Glomerular visceral epithelial cell (primary cell): ENCODE data around the gene INF2.
"Not testable (repeated sequence)": the region's sequence is repeated elsewhere in the genome, so short reads cannot be mapped to it uniquely, and the experiment has no call there.

Experiments
- DNase-seq: peaks from one replicate; pipeline ENCODE4 v3.0.0-alpha.2; 2016; ENCODE audit errors: extremely low spot score

The INF2 gene

DNA sequence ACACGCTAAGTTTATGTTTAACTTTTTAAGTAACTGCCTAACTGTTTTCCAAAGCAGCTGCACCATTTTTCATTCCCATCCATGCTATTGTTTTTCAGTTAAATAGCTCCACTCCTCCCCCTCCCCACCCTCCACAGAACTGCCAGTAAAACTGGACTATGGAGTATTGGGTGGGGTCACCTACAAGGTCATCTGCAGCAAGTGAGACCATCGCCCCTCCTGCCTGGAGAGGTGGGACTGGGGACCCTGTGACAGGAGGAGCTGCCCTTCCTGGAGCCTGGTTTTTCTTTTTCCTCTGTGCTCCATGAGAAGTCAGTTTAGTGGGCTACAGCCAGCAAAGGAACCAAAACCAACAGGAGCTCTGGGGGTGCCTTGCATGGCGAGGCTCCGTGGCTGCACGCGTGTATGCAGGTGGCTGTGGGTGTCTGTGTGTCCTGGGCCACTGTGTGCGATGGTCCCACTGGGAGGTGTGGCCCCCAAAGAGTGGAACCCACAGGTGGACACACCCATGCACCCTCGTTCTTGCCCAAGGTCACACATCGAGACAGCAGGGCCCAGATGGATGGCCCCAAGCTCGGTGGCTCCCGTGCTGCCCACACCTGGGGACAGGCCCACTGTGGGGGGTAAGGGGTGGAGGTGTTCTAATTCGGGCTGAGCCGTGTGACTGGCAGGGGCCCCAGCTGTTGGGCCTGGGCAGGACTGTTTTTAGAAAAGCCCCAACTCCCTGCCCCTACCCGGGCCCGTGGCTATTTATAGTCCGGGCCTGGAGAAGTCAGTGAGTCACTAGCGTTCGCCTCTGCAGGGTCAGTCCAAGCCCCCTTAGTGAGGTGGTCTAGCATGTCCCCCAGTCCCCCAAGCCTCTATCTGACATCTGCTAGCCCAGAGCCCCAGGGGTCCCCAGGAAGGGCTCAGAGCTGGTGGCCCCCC, 32.4 kb downstream of the INF2 start:
- no peak for DNase-seq

DNA sequence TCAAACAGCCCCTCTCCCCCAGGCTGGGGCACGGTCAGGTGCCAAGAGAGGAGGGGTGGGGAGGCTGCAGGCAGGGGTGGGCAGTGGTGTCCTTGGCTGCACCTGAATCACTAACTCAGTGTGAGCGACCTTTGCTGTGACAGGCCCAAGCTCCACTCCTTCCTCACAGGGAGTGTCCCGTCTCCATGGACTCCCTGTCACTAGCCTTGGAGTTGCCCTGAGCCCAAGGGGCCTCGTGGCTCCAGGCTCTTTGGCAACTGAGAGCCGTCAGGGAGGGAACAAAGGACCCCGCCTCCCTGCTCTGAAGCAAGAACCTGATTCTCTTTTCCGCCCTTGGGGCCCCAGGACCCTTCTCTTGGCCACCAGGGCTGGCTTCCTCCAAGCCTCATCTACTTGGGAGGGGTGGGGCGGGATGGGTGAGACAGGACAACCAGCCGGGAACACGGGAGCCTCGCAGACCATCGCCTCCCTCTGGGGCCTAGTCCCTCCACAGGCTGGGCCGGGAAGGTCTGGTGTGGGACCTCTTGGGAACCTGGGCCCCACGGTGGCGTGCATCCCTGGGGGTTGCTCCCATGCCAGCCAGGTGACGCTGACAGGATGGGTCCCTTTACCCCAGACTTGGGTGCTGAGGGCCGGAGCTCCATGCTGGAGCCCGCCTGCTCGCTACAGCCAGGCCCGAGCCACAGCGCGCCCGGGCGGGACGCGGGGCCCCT, 33.7 kb downstream of the INF2 start:
- DNase-seq, result no peak

GRCh38 chr14:104723651-104724406, 34.4 kb downstream of the INF2 start, which contains the start of gene ADSS1:
TSS of gene ADSS1 (plus strand) at chr14:104724229. CDS start at chr14:104724271, 42 bp downstream.
- DNase-seq, result peak; percentile 71

- peak; percentile 39 for DNase-seq
Observed at GRCh38 chr14:104724407-104724980, 35.1 kb downstream of the INF2 start.

GRCh38 chr14:104724981-104725771, 35.8 kb downstream of the INF2 start:
- peak; percentile 49 for DNase-seq

- DNase-seq, result no peak
Observed at GRCh38 chr14:104725772-104726548, 36.5 kb downstream of the INF2 start.

DNA sequence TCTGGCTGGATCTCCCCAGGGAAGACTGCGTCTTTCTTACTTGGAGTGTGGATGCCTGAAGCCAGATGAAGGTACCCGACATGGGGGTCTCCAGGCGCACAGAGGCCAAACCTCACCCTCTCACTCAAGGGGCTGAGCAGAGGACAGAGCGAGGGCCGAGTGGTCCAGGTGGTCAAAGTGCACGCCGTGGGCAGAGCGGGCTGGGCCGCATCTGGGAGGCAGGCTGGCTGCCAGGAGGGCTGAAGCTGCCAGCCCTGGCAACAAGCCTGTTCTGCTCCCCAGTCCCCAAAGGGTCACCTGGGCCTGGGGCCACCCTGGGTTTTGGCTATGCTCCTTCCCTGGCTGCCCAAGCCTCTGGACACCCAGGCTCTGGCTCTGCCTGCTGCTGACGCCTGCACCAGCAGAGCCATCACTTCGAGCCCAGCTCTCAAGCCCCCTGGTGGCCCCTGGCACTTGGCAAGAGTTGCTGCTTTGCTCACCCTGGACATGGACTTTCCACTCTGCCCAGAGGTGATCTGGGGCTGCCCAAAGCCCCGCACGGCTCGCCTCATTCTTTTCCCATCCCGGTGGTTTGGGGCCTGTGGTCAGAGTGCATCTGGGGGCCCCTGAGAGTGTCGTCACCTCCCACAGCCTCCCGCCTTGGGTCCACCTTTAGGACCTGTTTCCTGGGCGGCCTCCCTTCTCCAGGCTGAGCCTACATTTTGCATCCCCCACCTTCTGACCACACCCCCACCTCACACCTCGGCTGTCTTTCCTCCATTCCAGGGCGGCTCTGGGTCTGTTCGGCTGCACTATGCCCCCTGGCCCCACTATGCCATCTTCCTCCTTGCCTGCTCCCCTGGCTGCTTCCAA, 37.4 kb downstream of the INF2 start:
- peak; percentile 37 for DNase-seq

DNA sequence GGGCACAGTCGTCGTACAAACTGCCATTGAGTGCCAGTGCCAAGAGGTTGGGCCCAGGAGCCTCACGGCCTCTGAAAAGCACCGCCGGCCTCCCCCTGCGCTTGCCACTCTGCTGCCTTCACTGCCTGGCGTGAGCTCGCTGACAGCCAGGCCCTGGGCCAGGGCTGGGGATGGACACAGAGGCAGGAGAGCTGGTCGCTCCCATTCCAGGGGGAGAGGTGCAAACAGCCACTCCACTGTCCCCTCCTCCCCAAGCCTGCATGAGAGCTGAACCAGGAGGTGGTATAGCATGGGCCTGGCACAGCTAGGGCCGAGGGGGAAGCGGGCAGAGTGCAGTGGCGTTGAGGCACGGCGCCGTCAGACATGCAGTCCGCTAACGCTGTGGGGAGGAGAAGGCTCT, 39.2 kb downstream of the INF2 start:
- no peak for DNase-seq

DNA sequence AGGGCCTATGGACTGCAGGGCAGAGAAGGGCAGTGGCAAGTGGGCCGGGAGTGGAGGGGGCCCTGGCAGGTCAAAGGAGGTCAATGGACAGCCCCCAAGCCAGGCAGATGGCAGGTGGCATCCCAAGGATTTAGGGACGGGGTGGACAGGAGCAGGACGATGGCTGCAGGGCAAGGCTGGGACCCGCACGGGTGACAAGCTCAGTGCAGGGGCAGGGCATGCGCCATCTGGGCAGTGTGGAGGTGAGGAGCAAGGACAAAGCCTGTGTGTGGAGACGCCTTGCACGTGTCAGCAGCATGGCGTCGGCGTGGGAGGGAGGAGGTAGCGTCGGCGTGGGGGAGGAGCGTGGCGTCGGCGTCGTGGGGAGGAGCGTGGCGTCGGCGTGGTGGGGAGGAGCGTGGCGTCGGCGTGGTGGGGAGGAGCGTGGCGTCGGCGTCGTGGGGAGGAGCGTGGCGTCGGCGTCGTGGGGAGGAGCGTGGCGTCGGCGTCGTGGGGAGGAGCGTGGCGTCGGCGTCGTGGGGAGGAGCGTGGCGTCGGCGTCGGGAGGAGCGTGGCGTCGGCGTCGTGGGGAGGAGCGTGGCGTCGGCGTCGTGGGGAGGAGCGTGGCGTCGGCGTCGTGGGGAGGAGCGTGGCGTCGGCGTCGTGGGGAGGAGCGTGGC, 39.9 kb downstream of the INF2 start:
- not testable (repeated sequence) for DNase-seq

DNA sequence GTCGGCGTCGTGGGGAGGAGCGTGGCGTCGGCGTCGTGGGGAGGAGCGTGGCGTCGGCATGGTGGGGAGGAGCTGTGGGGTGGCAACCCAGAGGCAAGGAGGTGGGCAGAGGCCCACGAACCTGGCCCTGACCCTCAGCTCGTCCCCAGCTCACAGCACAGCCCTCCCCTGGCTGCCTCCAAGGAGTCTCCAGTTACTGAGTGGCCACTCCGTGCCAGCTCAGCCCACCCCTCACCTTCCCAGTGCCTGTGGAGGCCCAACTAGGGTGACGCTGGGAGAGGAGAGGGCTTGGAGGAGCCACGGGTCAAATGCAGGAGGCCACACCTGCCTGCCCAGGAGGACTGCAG, 40.4 kb downstream of the INF2 start:
- no peak for DNase-seq

DNA sequence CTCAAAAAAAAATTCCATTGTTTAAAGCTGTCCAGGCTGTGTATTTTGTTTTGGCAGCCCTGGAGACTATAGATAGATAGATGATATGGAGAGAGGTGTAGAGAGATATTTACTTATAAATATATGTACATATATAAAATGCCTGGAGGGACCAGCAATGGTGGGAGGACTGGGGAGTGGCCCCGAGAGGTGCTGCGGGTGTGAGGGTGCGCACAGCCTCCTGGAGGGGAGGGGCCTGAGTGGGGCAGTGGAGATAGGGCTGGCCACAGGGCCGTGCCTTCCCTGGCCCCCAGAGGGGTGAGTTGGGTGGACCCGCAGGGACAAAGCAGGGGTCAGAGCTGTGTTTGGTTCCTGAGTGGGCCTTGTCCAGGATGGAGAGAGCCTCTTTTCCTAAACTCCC, 41.1 kb downstream of the INF2 start:
- DNase-seq, result no peak

DNA sequence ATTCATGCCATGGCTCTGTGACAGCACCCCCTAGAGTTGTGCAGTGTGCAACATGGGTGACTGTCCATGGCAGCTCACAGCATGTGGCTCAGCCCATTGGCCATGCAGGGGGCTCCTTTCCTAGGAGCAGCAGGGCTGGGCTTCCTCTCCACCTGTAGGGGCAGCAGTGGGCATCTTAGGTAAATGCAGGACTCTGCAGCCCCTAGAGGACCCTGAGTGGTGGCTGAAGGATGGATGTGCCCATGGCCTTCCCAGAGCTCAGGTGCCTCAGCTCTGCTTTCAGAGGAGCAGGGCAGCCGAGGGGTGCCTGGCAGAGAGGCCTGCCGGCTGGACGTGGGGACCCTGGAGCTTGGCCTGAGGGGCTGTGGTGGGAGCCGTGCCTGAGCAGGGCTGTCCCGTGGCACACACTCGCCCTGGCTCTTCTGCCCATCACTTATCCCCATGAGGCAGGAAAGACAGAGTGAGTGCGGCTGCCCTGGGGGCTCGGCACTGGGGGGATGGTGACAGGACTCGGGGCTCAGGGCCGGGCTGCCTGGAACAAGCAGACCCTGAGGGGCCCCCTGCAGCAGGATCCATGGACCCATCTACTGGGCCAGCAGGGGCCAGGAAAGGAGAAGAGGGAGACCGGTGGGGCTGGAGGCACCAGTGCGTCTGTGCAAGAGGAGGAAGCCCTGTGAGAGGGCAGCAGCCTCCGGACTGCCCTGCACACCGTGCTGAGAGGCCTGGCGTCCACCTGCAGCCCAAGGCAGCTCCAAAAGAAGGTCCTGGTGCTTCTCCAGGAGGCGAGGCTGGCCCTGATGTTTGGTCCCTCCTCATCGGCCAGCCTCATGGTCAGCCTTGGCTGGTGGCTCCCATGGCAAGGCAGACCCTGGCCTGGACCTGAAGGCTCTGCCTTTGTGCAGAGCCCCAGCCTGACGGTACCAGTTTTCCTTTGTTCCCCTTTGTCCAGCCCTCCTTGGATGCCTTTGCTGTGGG, 42.2 kb downstream of the INF2 start:
- DNase-seq, result no peak

- peak; percentile 51 for DNase-seq
Observed at GRCh38 chr14:104732355-104732804, 43.0 kb downstream of the INF2 start.

GRCh38 chr14:104732931-104733681, 43.7 kb downstream of the INF2 start:
- no peak for DNase-seq

- no peak for DNase-seq
Observed at GRCh38 chr14:104734051-104734587, 44.7 kb downstream of the INF2 start.

GRCh38 chr14:104734601-104734990, 45.2 kb downstream of the INF2 start:
- no peak for DNase-seq
